WTC11 (cell line): ENCODE data around the gene PARD6A. TPM values are rescaled to one million over a fixed set of nuclear protein-coding genes. Genes with fewer than 3 reads are reported as not detected.

Experiments used
- ATAC-seq: fragments of 200-7000 bp; cut with Tn5 transposase; 2 replicates; pipeline ENCODE4 v1.10.0; 2021; ENCODE audit warnings: mild to moderate bottlenecking, moderate library complexity
- CTCF ChIA-PET: fragments of 300-600 bp; sonication (Branson Sonifier 250); formaldehyde crosslinking; loops from one replicate; lab custom pipeline; 2021; ENCODE audit warnings: antibody characterized with exemption; lab: Charles Lee
- POLR2A ChIA-PET: fragments of 350-600 bp; sonication (Branson Sonifier 250); formaldehyde crosslinking; loops from one replicate; lab custom pipeline; 2021; ENCODE audit warnings: antibody characterized with exemption; lab: Charles Lee
- DNase-seq: peaks from one replicate; pipeline ENCODE4 v3.0.0; 2021; ENCODE audit warnings: low spot score
- H3K27ac Mint-ChIP-seq: 2 replicates; pipeline ENCODE4 v1.8.0; 2021; ENCODE audit warnings: mixed read lengths
- H3K27me3 Mint-ChIP-seq: 2 replicates; pipeline ENCODE4 v1.8.0; 2021; ENCODE audit warnings: low read depth, mild to moderate bottlenecking, moderate library complexity, mixed read lengths
- H3K36me3 Mint-ChIP-seq: 2 replicates; pipeline ENCODE4 v1.8.0; 2021; ENCODE audit warnings: mixed read lengths
- H3K4me1 Mint-ChIP-seq: 2 replicates; pipeline ENCODE4 v1.8.0; 2022; ENCODE audit warnings: mixed read lengths
- H3K4me3 Mint-ChIP-seq: 2 replicates; pipeline ENCODE4 v1.8.0; 2021; ENCODE audit warnings: mild to moderate bottlenecking, moderate library complexity, mixed read lengths
- H3K9me3 Mint-ChIP-seq: 2 replicates; pipeline ENCODE4 v1.8.0; 2021; ENCODE audit warnings: mixed read lengths
- ATF3 ChIP-seq: sonication (generic); formaldehyde crosslinking; conservative IDR thresholded peaks from 2 replicates; pipeline ENCODE4 v1.8.1; 2022; ENCODE audit warnings: mild to moderate bottlenecking, missing genetic modification reagents
- CBFB ChIP-seq: sonication (generic); formaldehyde crosslinking; IDR thresholded peaks from 2 replicates; pipeline ENCODE4 v1.8.1; 2022; ENCODE audit warnings: mild to moderate bottlenecking, low read depth, missing genetic modification reagents
- ETV6 ChIP-seq: sonication (generic); formaldehyde crosslinking; IDR thresholded peaks from 2 replicates; pipeline ENCODE4 v1.8.1; 2022; ENCODE audit warnings: mild to moderate bottlenecking, missing genetic modification reagents
- FOXK1 ChIP-seq: sonication (generic); formaldehyde crosslinking; IDR thresholded peaks from 2 replicates; pipeline ENCODE4 v1.8.0; 2022; ENCODE audit warnings: mild to moderate bottlenecking, moderate library complexity, missing genetic modification reagents
- GRHL2 ChIP-seq: fragments of 250-450 bp; sonication (Bioruptor Pico); IDR thresholded peaks from 2 replicates; pipeline ENCODE4 v1.8.0; 2022; ENCODE audit warnings: mild to moderate bottlenecking, moderate library complexity; ENCODE audit not compliant: insufficient replicate concordance, severe bottlenecking
- GTF2I ChIP-seq: fragments of 250-450 bp; sonication (Bioruptor Pico); conservative IDR thresholded peaks from 2 replicates; pipeline ENCODE4 v1.4.0; 2021; ENCODE audit warnings: mild to moderate bottlenecking
- IRF1 ChIP-seq: sonication (generic); formaldehyde crosslinking; IDR thresholded peaks from 2 replicates; pipeline ENCODE4 v1.8.0; 2023; ENCODE audit warnings: missing genetic modification reagents
- IRF2 ChIP-seq: sonication (generic); formaldehyde crosslinking; IDR thresholded peaks from 2 replicates; pipeline ENCODE4 v1.8.0; 2022; ENCODE audit warnings: low read depth, missing genetic modification reagents, borderline replicate concordance
- KAT7 ChIP-seq: sonication (generic); formaldehyde crosslinking; IDR thresholded peaks from 2 replicates; pipeline ENCODE4 v1.8.1; 2023; ENCODE audit warnings: missing genetic modification reagents, mild to moderate bottlenecking, borderline replicate concordance
- NFE2L1 ChIP-seq: sonication (generic); formaldehyde crosslinking; IDR thresholded peaks from 2 replicates; pipeline ENCODE4 v1.8.1; 2023; ENCODE audit warnings: missing genetic modification reagents
- NFYB ChIP-seq: sonication (generic); formaldehyde crosslinking; conservative IDR thresholded peaks from 2 replicates; pipeline ENCODE4 v1.8.0; 2022; ENCODE audit warnings: low read depth, missing genetic modification reagents
- NR2C2 ChIP-seq: sonication (generic); formaldehyde crosslinking; IDR thresholded peaks from 2 replicates; pipeline ENCODE4 v1.8.0; 2022; ENCODE audit warnings: mild to moderate bottlenecking, missing genetic modification reagents
- PRRX2 ChIP-seq: fragments of 250-450 bp; sonication (Bioruptor Pico); IDR thresholded peaks from 2 replicates; pipeline ENCODE4 v1.8.0; 2021; ENCODE audit warnings: mild to moderate bottlenecking
- TCF7 ChIP-seq: sonication (generic); formaldehyde crosslinking; IDR thresholded peaks from 2 replicates; pipeline ENCODE4 v1.8.0; 2022; ENCODE audit warnings: mild to moderate bottlenecking, low read depth, missing genetic modification reagents, moderate library complexity
- TP53 ChIP-seq: sonication (generic); formaldehyde crosslinking; IDR thresholded peaks from 2 replicates; pipeline ENCODE4 v1.8.1; 2023; ENCODE audit warnings: mild to moderate bottlenecking, missing genetic modification reagents
- ZNF121 ChIP-seq: sonication (generic); formaldehyde crosslinking; IDR thresholded peaks from 2 replicates; pipeline ENCODE4 v1.8.0; 2023; ENCODE audit warnings: missing genetic modification reagents
- ZNF138 ChIP-seq: sonication (generic); formaldehyde crosslinking; conservative IDR thresholded peaks from 2 replicates; pipeline ENCODE4 v1.8.1; 2022; ENCODE audit warnings: mild to moderate bottlenecking, moderate library complexity, missing genetic modification reagents
- ZNF219 ChIP-seq: sonication (generic); formaldehyde crosslinking; IDR thresholded peaks from 2 replicates; pipeline ENCODE4 v1.8.0; 2023; ENCODE audit warnings: missing genetic modification reagents, mild to moderate bottlenecking, borderline replicate concordance
- ZNF263 ChIP-seq: sonication (generic); formaldehyde crosslinking; IDR thresholded peaks from 2 replicates; pipeline ENCODE4 v1.8.1; 2022; ENCODE audit warnings: low read depth, mild to moderate bottlenecking, moderate library complexity, missing genetic modification reagents
- ZNF396 ChIP-seq: fragments of 250-450 bp; sonication (Bioruptor Pico); IDR thresholded peaks from 2 replicates; pipeline ENCODE4 v1.8.0; 2021; ENCODE audit warnings: mild to moderate bottlenecking, moderate library complexity, borderline replicate concordance
- ZNF416 ChIP-seq: fragments of 250-450 bp; sonication (Bioruptor Pico); IDR thresholded peaks from 2 replicates; pipeline ENCODE4 v1.9.0; 2021; ENCODE audit warnings: mild to moderate bottlenecking, inconsistent platforms
- ZNF423 ChIP-seq: fragments of 250-450 bp; sonication (Bioruptor Pico); IDR thresholded peaks from 2 replicates; pipeline ENCODE4 v2.1.2; 2022; ENCODE audit warnings: mild to moderate bottlenecking, moderate library complexity
- ZNF532 ChIP-seq: fragments of 250-450 bp; sonication (Bioruptor Pico); IDR thresholded peaks from 2 replicates; pipeline ENCODE4 v1.9.0; 2021; ENCODE audit warnings: mild to moderate bottlenecking, borderline replicate concordance
- total RNA-seq: library from RNA; stranded (reverse); gene quantifications from 3 replicates; pipeline ENCODE4 v1.2.3, GENCODE V29; 2021
- TF ChIP-seq, protein P1 (sequence below): fragments of 250-450 bp; sonication (Bioruptor Pico); IDR thresholded peaks from 2 replicates; pipeline ENCODE4 v1.9.0; 2021; ENCODE audit warnings: moderate library complexity, mild to moderate bottlenecking, inconsistent platforms, borderline replicate concordance
- TF ChIP-seq, protein P2 (sequence below): fragments of 250-450 bp; sonication (Bioruptor Pico); conservative IDR thresholded peaks from 2 replicates; pipeline ENCODE4 v1.9.0; 2021; ENCODE audit warnings: mild to moderate bottlenecking
- TF ChIP-seq, protein P3 (sequence below): sonication (generic); formaldehyde crosslinking; IDR thresholded peaks from 2 replicates; pipeline ENCODE4 v1.8.0; 2023; ENCODE audit warnings: mild to moderate bottlenecking, missing genetic modification reagents

The PARD6A gene
- total RNA-seq, 1 experiment from 2014 or later, result 17.1 TPM

- Mint-ChIP-seq H3K4me1 (no peaks in the 10 kb centered on the region), H3K27ac (no peak overlapping the region), H3K4me3 (no peak overlapping the region), H3K36me3 (peaks cover 6% of the 10 kb centered on the region; the same call in 1 of the 2 replicates), H3K9me3 (no peaks in the 10 kb centered on the region), H3K27me3 (no peaks in the 10 kb centered on the region)
- ATAC-seq (no peak), DNase-seq (no peak)
- TF ChIP-seq GTF2I (CRISPR knock-in tag) (no peak), ATF3 (CRISPR knock-in tag) (no peak), TCF7 (CRISPR knock-in tag) (no peak), GRHL2 (CRISPR knock-in tag) (no peak), FOXK1 (CRISPR knock-in tag) (no peak), CBFB (no peak), NFE2L1 (no peak), ZNF219 (no peak), NR2C2 (CRISPR knock-in tag) (no peak), TP53 (no peak)
- CTCF ChIA-PET, result interaction anchor here (1.2 kb wide), 1 partner anchor 28 kb away, joined by 3 read pairs; no protein-coding TSS in a partner anchor
- POLR2A ChIA-PET, result no interaction called here
These were observed 40.7 kb downstream of the PARD6A start for GRCh38 chr16:67701420-67701819.

GRCh38 chr16:67702130-67702529 lies 41.4 kb downstream of the PARD6A start:
- CTCF ChIA-PET, result interaction anchor here (1.2 kb wide), 1 partner anchor 29 kb away, joined by 3 read pairs; no protein-coding TSS in a partner anchor
- Mint-ChIP-seq H3K9me3 (no peaks in the 10 kb centered on the region), H3K4me1 (no peaks in the 10 kb centered on the region), H3K4me3 (no peak overlapping the region), H3K36me3 (peaks cover 3% of the 10 kb centered on the region; the same call in 1 of the 2 replicates), H3K27ac (no peak overlapping the region), H3K27me3 (no peaks in the 10 kb centered on the region)
- POLR2A ChIA-PET, result no interaction called here
- DNase-seq (no peak), ATAC-seq (no peak)
- TF ChIP-seq IRF1 (CRISPR knock-in tag), result no peak
- no peak for TF ChIP-seq ZNF138
- TF ChIP-seq ZNF263 (CRISPR knock-in tag), result no peak
- no peak for TF ChIP-seq NFYB
- no peak for TF ChIP-seq IRF2
- TF ChIP-seq, protein P1, sequence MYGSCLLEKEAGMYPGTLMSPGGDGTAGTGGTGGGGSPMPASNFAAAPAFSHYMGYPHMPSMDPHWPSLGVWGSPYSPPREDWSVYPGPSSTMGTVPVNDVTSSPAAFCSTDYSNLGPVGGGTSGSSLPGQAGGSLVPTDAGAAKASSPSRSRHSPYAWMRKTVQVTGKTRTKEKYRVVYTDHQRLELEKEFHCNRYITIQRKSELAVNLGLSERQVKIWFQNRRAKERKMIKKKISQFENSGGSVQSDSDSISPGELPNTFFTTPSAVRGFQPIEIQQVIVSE (CRISPR knock-in tag), result no peak
- TF ChIP-seq ZNF416 (CRISPR knock-in tag), result no peak
- TF ChIP-seq ZNF396 (CRISPR knock-in tag), result no peak
- TF ChIP-seq, protein P2, sequence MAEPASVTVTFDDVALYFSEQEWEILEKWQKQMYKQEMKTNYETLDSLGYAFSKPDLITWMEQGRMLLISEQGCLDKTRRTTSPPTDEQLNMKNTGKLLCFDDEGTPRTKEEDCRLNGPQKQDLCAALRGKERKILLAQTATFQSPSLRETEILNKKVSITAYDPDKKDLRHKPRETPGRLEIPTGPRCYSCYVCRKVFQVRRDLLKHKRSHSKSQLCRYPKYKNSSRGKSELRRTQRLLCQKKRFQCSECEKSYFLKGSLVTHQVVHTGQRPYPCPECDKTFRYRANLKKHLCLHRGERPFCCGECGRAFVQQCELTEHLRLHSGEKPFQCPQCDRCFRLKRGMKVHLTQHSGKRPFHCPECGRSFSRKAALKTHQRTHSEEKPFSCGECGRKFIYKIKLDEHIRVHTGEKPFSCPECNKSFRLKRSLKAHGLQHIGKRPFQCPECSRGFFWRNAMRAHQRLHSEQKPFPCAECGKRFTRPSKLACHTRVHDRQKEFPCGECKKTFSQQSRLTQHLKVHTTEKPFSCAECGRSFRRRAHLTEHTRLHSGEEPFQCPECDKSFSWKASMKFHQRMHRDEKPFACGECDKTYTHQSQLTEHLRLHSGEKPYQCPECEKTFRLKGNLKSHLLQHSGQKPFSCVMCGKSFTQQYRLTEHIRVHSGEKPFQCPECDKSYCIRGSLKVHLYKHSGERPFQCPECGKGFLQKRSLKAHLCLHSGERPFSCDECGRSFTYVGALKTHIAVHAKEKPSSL (CRISPR knock-in tag), result no peak
- TF ChIP-seq ZNF423, result no peak
- no peak for TF ChIP-seq ETV6 (CRISPR knock-in tag)
- no peak for TF ChIP-seq ZNF121 (CRISPR knock-in tag)
- TF ChIP-seq GRHL2 (CRISPR knock-in tag), result no peak
- TF ChIP-seq, protein P3, sequence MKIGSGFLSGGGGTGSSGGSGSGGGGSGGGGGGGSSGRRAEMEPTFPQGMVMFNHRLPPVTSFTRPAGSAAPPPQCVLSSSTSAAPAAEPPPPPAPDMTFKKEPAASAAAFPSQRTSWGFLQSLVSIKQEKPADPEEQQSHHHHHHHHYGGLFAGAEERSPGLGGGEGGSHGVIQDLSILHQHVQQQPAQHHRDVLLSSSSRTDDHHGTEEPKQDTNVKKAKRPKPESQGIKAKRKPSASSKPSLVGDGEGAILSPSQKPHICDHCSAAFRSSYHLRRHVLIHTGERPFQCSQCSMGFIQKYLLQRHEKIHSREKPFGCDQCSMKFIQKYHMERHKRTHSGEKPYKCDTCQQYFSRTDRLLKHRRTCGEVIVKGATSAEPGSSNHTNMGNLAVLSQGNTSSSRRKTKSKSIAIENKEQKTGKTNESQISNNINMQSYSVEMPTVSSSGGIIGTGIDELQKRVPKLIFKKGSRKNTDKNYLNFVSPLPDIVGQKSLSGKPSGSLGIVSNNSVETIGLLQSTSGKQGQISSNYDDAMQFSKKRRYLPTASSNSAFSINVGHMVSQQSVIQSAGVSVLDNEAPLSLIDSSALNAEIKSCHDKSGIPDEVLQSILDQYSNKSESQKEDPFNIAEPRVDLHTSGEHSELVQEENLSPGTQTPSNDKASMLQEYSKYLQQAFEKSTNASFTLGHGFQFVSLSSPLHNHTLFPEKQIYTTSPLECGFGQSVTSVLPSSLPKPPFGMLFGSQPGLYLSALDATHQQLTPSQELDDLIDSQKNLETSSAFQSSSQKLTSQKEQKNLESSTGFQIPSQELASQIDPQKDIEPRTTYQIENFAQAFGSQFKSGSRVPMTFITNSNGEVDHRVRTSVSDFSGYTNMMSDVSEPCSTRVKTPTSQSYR, result no peak
- TF ChIP-seq ZNF219, result no peak
- no peak for TF ChIP-seq ZNF532 (CRISPR knock-in tag)
- no peak for TF ChIP-seq PRRX2
- no peak for TF ChIP-seq KAT7 (CRISPR knock-in tag)
